Measurements from ENCODE around the gene ROPN1.

ROPN1 gene

DNA sequence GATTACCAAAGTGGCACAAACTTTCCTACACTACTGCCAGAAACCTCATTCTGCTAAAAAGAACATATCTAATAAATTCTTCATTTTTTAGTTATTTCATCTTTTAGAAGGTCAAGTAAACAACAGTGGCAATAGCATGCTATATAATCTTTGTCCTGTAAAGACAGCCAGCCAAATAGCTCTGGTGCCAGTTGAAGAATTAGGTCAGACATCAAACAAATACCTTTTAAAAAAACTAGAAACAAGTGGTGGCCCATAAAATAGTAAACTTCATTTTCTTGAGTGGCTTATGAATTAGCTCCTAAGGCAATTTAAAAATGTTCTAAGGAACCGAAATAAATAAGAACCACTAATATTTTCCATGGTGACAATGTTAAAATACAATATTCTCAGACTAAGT lies 50.4 kb downstream of the ROPN1 start:
- no peak for DNase-seq

DNA sequence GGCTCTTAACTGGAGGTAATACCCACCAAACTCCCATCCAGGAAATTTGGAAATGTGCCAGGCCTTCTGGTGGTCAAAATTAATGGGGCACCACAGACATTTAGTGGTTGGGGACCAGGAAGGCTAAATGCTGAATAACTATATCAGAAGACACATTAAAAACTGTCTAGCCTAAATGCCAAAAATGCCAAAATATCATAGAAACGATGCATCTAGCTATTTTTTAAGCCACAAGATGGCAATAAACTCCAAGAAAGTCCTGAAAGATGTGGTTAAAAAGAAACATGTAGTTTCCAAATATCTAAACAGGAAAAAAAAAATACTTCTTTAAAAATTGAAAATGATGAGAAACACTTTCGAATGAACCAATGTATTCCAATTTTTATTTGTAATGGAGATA lies 50.8 kb downstream of the ROPN1 start:
- DNase-seq, result no peak

DNA sequence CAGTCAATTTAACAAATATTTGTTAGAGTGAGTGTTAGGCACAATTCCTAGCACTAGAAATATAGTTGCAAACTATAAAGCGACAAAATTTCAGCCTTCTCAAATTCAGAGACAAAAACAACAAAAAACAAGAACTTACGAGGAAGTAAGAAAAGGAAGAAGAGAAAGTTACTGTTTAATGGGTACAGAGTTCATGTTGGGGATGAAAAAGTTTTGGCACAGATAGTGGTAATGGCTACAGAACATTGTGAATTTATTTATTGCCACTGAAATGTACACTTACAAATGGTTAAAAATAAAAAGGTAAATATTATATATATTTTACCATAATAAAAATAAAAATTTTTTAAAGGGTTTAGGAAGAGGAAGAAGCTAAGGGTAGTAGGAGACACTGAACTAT lies 52.2 kb downstream of the ROPN1 start:
- no peak for DNase-seq

DNA sequence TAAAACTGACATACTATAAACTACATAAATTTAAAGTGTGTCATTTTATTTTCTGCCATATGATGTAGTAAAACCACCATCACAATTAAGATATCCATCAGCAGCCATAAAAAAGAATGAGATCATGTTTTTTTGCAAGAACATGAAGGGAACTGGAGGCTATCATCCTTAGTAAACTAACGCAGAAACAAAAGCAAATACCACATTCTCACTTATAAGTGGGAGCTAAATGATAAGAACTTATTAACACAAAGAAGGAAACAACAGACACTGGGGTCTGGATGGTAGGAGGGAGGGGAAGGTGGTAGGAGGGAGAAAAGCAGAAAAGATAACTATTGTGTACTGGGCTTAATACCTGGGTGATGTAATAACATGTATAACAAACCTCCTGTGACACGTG lies 55.5 kb downstream of the ROPN1 start:
- DNase-seq, result no peak

DNA sequence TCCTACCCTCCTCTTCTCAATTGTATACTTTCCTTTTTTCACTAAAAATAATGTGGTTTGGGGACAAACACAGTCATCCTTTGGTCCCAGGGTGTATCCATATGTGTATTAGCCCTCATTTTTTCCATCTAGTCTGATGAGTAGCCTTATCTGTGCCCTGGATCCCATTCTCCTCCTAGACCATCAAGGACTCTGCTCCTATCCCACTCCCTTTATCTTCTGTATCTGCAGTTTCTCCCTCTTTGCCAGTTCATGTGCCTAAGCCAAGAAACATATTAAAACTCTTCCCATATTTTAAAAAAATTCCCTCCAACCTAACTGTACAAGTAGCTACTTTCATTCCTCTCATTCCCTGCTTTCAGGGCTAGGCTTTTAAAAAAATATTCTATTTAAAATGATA lies 56.1 kb downstream of the ROPN1 start:
- DNase-seq, result no peak

DNA sequence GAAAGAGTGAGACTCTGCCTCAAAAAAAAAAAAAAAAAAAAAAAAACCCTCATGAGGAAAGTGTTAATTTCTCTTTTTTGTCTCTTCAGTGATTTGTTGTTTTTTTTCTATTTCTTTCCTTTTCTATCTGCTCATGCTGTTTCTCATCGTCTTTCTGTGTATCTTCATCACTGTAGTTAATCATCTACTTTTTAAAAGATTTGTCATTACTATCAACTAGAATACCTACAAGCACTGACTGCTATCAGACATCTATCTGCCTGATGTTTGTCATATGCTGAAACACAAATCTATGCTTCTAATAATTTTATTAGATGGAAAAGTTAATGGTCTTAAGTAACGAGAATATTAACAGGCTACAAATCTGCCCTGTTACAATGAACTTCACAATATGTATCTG lies 57.7 kb downstream of the ROPN1 start:
- no peak for DNase-seq

DNA sequence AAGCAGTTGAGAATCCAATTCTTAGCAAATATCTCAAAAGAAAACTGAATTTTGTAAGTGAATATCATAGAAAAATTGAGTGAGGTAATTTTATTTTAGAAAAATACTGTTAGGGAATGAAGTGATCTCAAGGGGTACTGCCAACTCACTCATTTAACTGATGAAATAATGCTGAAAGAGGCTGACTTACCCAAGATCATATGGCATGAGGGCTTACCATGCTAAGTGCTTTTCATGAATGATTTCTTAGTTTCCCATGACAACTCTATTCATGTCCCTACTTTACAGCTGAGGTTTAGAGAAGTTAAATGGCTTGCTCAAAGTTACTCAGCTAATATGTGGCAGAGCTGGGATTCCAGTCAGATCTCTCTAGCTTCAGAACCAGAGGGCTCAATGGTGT lies 61.5 kb downstream of the ROPN1 start:
- DNase-seq, result no peak

DNA sequence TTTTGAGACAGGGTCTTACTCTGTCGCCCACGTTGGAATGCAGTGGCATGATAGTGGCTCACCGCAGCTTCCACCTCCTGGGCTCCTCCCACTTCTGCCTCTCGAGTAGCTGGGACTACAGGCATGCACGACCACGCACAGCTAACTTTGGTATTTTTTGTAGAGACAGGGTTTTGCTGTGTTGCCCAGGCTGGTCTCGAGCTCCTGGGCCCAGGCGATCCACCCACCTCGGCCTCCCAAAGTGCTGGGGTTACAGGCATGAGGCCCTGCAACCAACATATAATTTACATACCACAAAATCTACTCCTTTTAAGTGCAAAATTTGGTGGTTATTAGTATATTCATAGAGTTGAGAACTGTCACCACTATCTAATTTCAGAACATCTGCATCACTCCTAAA lies 62.6 kb downstream of the ROPN1 start:
- DNase-seq, result no peak

DNA sequence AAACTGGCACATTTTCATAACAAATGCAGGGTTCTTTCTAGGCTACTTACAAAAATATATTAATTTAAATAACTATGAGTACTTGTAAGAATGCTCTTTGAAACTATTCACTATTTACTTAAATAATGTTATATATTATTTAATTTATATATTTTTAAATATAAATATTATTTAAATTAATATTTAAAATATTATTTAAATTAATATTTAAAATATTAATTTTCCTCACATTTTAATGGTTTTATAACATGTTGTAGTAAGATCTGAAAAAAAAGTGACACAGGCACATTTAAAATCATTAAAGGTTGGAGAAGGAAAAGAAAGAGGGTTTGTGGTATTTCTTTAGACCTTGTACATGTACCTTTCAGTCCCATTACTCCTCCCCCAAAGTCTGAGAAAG lies 65.5 kb downstream of the ROPN1 start:
- no peak for DNase-seq

DNA sequence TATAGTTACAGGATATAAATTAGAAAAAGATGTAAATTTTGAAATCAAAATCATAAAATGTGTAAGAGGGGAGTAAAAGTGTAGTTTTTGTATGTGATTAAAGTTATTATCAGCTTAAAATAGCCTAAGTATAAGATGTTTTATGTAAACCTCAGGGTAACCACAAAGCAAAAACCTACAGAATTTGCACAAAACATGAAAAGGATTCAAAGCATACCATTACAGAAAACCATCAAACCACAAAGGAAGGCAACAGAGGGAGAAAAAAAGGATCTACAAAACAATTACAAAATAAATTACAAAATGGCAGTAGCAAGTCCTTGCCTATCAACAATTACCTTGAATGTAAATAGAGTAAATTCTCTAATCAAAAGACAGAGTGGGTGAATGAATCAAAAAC lies 71.1 kb downstream of the ROPN1 start:
- DNase-seq, result no peak

DNA sequence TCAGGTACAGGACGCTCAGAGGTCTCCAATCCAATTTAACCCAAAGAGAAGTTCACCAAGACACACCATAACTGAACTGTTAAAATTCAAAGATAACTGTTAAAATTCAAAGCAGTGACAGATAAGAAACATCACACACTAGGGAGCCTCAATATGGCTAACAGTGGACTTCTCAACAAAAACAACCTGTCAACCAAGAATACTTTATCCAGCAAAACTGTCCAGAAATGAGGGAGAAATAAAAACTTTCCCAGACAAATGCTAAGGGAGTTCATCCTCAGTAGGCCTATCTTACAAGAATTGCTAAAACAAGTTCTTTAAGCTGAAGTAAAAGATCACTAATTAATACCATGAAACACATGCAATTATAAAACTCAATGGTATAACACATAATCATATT lies 71.5 kb downstream of the ROPN1 start:
- DNase-seq, result no peak

DNA sequence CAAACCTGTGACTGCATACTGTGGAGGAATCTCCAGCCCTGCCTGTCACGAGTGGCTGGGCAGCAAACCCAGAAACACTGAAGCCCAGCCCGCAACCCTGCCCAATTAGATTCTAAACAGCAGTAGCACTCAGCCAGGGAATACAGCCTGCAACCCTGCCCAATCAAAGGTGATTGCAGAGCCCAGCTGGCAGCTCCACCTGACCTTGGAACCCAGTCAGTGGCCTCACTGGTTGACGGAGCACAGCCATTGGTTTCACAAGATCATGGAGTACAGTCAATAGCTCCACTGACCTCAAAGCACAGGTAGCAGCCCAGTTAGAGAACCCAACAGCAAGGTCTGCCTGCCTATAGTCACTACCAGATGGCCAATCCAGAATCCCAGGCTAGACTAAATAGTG lies 72.6 kb downstream of the ROPN1 start:
- DNase-seq, result no peak
